NCI-H345 treated with DMSO at 0.1 percent for 48 hours (cell line): ENCODE data around the gene TSPAN9.

ENCODE experiments used
- DNase-seq: peaks from one replicate; lab custom pipeline; 2025; ENCODE audit not compliant: unreplicated experiment; lab: John Stamatoyannopoulos, UW

The TSPAN9 gene

GRCh38 chr12:3076730-3077571 lies at the start of gene TSPAN9:
TSS of gene TSPAN9 (plus strand) at chr12:3077379. CDS start at chr12:3201194, 123,815 bp downstream.
- peak; percentile 57 for DNase-seq

- no peak for DNase-seq
Measured at GRCh38 chr12:3028108-3028507, 49.1 kb upstream of the TSPAN9 start.

GRCh38 chr12:3030821-3031429 lies 46.3 kb upstream of the TSPAN9 start:
- no peak for DNase-seq

- DNase-seq = no peak
Measured at GRCh38 chr12:3032161-3032560, 45.0 kb upstream of the TSPAN9 start.

- no peak for DNase-seq
Measured at GRCh38 chr12:3032770-3033538, 44.2 kb upstream of the TSPAN9 start.

- no peak for DNase-seq
Measured at GRCh38 chr12:3033539-3033867, 43.7 kb upstream of the TSPAN9 start.

GRCh38 chr12:3034067-3034750 lies 43.0 kb upstream of the TSPAN9 start:
- no peak for DNase-seq

GRCh38 chr12:3035171-3035570 lies 42.0 kb upstream of the TSPAN9 start:
- no peak for DNase-seq

- DNase-seq = no peak
Measured at GRCh38 chr12:3035815-3036702, 41.1 kb upstream of the TSPAN9 start.

- no peak for DNase-seq
Measured at GRCh38 chr12:3036901-3037600, 40.1 kb upstream of the TSPAN9 start.

GRCh38 chr12:3038166-3038565 lies 39.0 kb upstream of the TSPAN9 start:
- DNase-seq = no peak

- no peak for DNase-seq
Measured at GRCh38 chr12:3038926-3039510, 38.2 kb upstream of the TSPAN9 start.

- no peak for DNase-seq
Measured at GRCh38 chr12:3040026-3040656, 37.0 kb upstream of the TSPAN9 start.

- no peak for DNase-seq
Measured at GRCh38 chr12:3040663-3041544, 36.3 kb upstream of the TSPAN9 start.

GRCh38 chr12:3041558-3042164 lies 35.5 kb upstream of the TSPAN9 start:
- peak; percentile 75 for DNase-seq

- peak; percentile 33 for DNase-seq
Measured at GRCh38 chr12:3042394-3042793, 34.8 kb upstream of the TSPAN9 start.

GRCh38 chr12:3042826-3043225 lies 34.4 kb upstream of the TSPAN9 start:
- no peak for DNase-seq
